Omental fat pad (tissue), 4 donors: Measurements from ENCODE around the gene ANKRD44. TPM values are rescaled to one million over a fixed set of nuclear protein-coding genes. Genes with fewer than 3 reads are reported as not detected.
A peak's percentile ranks its signal among the peaks of the same experiment; 100 is the strongest.

ENCODE experiments used
- ATAC-seq: fragments of 150-250 bp; one replicate; pipeline ENCODE4 v1.9.1; 2016; ENCODE audit warnings: mild to moderate bottlenecking, moderate library complexity; ENCODE audit not compliant: low FRiP score
- DNase-seq: peaks from one replicate; pipeline ENCODE4 v3.0.0-alpha.2; 2019; ENCODE audit warnings: low spot score
- CTCF ChIP-seq, 3 donors: fragments of 450-650 bp; IDR thresholded peaks; one replicate each; pipeline ENCODE4 v1.5.1; 2016 to 2017; ENCODE audit warnings: antibody characterized with exemption in 3 of 3, mild to moderate bottlenecking in 3 of 3, moderate library complexity in 2 of 3
- total RNA-seq, 4 donors: library from RNA; depleted of rRNA; stranded (reverse); fragments of >200 nt; gene quantifications; one replicate each; pipeline ENCODE4 v1.1.0, GENCODE V29; 2016

The ANKRD44 gene
- total RNA-seq, 4 donors from 2014 or later: 18.4 to 56.3 (median 30.1) TPM

- DNase-seq (no peak), ATAC-seq (peak; percentile 76)
- no peak for TF ChIP-seq CTCF (IDR thresholded peaks at IDR 0.05)
Measured at GRCh38 chr2:197092431-197092830, 218.1 kb downstream of the ANKRD44 start.

GRCh38 chr2:197090742-197091367, 219.7 kb downstream of the ANKRD44 start:
- DNase-seq (no peak), ATAC-seq (no peak)
- no peak for TF ChIP-seq CTCF (IDR thresholded peaks at IDR 0.05)

- TF ChIP-seq CTCF (IDR thresholded peaks at IDR 0.05): no peak
- DNase-seq (no peak), ATAC-seq (no peak)
Measured at GRCh38 chr2:197089655-197090054, 220.9 kb downstream of the ANKRD44 start.

GRCh38 chr2:197088694-197089093, 221.9 kb downstream of the ANKRD44 start:
- ATAC-seq: no peak
- DNase-seq: no peak
- no peak for TF ChIP-seq CTCF (IDR thresholded peaks at IDR 0.05)

GRCh38 chr2:197086500-197086899, 224.1 kb downstream of the ANKRD44 start:
- TF ChIP-seq CTCF (IDR thresholded peaks at IDR 0.05): no peak
- no peak for ATAC-seq
- no peak for DNase-seq

- no peak for ATAC-seq
- DNase-seq: no peak
- no peak for TF ChIP-seq CTCF (IDR thresholded peaks at IDR 0.05)
Measured at GRCh38 chr2:197085665-197086064, 224.9 kb downstream of the ANKRD44 start.

- ATAC-seq (no peak), DNase-seq (no peak)
- no peak for TF ChIP-seq CTCF (IDR thresholded peaks at IDR 0.05)
Measured at GRCh38 chr2:197081294-197081693, 229.3 kb downstream of the ANKRD44 start.
